Measurements from ENCODE around the gene LRRC17.

LRRC17 gene

DNA sequence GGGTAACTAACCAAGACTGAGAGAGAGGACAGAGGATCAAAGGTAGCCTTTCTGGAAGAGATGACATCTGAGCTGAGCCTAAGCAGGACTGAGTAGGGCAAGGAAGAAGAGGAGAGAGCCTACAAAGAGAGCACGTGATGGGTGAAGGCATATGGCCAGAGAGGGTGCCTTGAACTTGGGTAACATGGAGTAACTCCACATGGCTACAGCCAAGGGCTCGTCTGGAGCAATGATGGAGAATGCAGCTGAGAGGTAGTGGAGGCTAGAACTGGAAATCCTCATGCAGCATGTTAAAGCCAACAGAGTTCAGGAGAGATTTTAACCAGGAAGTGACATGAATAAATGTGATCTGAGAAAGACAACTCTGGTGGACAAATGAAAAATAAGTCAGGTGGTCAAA is 77.8 kb downstream of the LRRC17 start:
- DNase-seq: no peak

DNA sequence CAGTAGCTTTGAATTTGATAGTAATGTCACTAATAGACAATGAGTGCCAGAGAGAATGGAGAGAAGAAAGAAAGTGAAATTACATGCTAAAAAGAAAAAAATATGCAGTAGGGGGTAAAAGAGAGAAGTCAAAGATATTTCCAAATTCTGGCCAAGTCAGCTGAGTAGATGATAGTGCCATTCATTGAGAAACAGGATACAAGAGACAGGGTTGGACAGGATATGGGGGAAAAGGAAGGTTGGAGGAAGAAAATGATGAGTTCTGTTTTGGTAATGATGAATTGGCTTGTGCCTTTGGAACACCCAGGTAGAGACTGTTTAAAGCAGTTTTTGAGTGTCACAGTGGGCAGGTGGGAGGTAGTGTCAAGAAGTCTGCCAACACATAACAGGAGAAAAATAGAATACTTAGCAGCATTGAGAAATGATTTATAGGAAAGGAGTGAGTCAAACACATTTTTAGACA is 78.3 kb downstream of the LRRC17 start:
- DNase-seq: no peak

DNA sequence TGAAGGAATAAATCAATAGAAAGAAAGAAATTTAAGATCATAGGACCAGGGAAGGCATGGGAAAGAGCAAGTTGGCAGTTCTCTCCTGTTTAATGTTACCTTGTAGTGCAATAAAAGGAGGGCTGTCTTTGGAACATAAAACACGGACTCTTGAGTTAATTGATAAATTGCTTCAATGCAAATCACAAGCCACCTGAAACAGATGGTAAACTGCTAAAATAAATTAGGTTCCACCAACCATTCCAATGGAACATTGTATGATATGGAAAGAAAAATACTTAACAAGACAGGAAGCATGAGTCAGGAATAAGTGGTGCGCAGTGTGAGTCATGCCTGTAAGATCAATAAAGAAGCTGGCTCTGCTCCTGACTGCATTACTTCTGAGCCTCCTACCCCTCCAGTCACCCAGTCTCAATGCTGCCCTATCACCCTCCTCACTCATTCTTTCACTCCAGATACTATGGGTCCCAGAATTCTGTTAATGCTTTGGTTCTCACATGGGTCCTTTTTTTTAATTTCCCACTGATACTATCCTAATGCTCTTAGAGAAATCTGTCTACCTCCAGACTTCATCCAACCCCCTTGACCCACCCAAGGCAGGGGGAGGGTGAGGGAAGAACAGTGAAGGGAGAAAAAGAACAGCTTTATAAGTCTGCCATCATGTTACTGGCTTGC is 78.9 kb downstream of the LRRC17 start:
- DNase-seq: no peak

DNA sequence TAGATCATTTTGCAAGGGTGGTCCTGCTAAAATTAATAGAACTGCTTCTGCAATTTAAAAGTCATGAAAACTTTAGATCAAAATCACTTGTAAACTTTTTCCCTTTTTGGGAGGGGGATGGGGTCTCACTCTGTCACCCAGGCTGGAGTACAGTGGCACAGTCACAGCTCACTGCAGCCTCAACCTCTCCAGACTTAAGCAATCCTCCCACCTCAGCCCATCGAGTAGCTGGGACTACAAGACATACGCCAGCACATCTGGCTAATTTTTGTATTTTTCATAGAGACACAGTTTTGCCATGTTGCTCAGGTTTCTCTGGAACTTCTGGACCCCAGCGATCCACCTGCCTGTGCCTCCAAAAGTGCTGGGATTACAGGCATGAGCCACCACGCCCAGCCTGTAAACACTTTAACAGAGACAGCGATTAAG is 79.7 kb downstream of the LRRC17 start:
- no peak for DNase-seq

DNA sequence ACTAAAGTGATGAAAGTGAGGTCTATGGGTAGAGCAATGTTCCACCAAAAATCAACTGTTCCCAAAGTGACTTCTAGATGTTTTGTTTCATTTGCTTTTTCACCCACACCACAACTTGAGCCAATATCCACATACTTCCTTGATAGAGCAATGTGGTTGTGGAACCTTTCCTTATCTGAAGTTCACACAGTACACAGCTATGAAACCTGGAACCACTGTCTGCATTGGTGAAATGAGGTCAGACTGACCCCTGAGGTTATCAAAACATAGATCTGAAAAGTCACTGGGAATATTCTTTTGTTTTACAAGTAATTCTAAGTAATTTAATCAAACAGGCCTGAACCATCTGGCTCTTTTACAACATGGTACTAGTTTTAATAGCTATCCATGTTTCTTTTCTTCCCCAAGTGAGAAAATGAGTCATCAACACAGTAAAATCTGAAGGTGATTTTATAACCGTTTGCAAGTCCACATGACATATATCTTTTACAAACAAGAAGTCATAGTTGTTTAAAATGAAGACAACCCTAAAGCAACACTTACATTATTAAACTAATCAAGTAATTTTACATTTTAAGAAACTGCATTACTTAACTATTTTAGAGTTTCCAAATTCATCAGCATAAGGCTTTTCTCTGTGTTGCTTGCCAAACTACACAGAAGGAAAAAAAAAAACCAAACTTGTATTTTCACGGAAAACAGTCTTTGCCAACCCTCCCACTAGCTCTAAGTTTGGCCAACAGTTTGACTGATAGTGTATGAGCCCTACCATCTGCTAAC is 80.3 kb downstream of the LRRC17 start:
- DNase-seq: no peak

DNA sequence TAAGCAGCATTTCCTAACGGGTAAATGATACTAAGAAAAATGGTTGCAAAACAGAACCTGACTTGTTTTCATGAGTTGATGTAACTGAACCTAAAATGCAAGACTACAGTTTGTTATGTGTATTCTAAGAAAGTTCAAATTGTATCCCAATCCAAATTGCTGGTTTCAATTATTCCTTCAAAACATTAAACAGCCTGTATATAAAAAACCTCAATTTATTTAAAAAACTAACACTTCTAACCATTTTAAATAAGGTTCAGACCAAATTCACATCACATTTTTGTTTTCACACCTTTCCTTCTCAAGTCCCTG is 80.9 kb downstream of the LRRC17 start:
- no peak for DNase-seq

DNA sequence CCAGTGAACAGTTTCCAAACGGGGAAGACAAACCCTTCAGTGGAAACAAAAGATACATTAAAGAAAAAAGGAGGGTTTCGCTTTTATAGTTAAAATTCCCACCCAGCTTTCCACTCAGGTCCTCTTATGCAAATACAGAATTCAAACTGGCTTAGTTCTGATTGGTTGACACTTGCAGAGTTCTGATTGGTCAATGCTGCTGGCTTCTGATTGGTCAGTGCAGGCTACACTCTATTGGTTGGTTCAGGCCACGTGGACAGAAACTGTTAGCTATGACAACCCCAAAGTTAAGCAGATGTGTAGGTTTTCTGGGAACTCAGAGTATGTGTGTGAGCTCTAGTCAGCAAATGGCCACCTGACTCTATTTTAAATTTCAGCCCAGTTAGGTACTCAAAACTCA is 81.8 kb downstream of the LRRC17 start:
- no peak for DNase-seq
